C4-2B (cell line): Measurements from ENCODE around the gene IRX4.

Experiments used
- CTCF ChIP-seq: fragments of 450-650 bp; conservative IDR thresholded peaks from 2 replicates; pipeline ENCODE4 v1.5.1; 2017; ENCODE audit warnings: mild to moderate bottlenecking
- ZFX ChIP-seq: fragments of 450-650 bp; IDR thresholded peaks from 2 replicates; pipeline ENCODE4 v1.6.1; 2017

- TF ChIP-seq CTCF (no peak), ZFX (no peak)
Measured at GRCh38 chr5:1836891-1837880, 45.5 kb downstream of the IRX4 start.
